Esophagus muscularis mucosa (tissue), 3 donors: ENCODE results near the gene TPX2.

Source experiments
- POLR2A ChIP-seq: fragments of 450-650 bp; IDR thresholded peaks from one replicate; pipeline ENCODE4 v1.6.1; 2017; ENCODE audit warnings: antibody characterized with exemption, moderate library complexity, mild to moderate bottlenecking, low read depth
- TF ChIP-seq, protein P1 (sequence below), 3 experiments: fragments of 200-600 bp in 2 of 3; fragments of 450-650 bp in 1 of 3; sonication (generic) in 2 of 3; IDR thresholded peaks; one replicate each; pipeline ENCODE4 v1.5.1; 2017 to 2019; ENCODE audit warnings: antibody characterized with exemption in 3 of 3, mild to moderate bottlenecking in 2 of 3, moderate library complexity in 1 of 3

DNA sequence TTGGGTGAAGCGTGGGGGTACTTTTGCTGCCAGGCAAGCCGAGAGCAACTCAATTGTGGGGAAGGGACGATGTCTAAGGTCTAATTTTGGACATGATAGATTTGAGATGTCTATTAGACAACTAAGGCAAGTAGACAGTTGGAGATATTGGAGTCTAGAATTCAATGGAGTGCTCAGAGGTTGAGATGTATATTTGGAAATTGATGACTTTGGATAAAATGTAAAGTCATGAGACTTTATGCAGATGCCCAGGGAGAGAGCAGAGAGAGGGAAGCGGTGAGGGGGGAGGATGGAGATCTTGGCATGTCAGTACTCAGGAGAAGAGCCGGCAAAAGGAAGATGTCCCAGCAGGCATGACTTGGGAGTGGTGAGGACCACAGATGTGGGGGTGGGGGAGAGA lies 87.0 kb downstream of the TPX2 start:
- TF ChIP-seq, protein P1, sequence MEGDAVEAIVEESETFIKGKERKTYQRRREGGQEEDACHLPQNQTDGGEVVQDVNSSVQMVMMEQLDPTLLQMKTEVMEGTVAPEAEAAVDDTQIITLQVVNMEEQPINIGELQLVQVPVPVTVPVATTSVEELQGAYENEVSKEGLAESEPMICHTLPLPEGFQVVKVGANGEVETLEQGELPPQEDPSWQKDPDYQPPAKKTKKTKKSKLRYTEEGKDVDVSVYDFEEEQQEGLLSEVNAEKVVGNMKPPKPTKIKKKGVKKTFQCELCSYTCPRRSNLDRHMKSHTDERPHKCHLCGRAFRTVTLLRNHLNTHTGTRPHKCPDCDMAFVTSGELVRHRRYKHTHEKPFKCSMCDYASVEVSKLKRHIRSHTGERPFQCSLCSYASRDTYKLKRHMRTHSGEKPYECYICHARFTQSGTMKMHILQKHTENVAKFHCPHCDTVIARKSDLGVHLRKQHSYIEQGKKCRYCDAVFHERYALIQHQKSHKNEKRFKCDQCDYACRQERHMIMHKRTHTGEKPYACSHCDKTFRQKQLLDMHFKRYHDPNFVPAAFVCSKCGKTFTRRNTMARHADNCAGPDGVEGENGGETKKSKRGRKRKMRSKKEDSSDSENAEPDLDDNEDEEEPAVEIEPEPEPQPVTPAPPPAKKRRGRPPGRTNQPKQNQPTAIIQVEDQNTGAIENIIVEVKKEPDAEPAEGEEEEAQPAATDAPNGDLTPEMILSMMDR (IDR thresholded peaks at IDR 0.05) = no peak
- TF ChIP-seq POLR2A = no peak
